Loucy (cell line): ENCODE data around the gene SND1.

ENCODE experiments used
- H2AFZ ChIP-seq: fragments of 200-600 bp; sonication (generic); 2 replicates; pipeline ENCODE4 v1.6.0; 2016; ENCODE audit warnings: antibody characterized with exemption, mild to moderate bottlenecking, low read length, moderate library complexity
- H3F3A ChIP-seq: fragments of 200-600 bp; 2 replicates; pipeline ENCODE4 v1.6.0; 2016; ENCODE audit warnings: antibody characterized with exemption, low read depth, mild to moderate bottlenecking
- H3K27me3 ChIP-seq: fragments of 200-600 bp; sonication (generic); 2 replicates; pipeline ENCODE4 v1.6.1; 2014; ENCODE audit warnings: low read length, mild to moderate bottlenecking; ENCODE audit not compliant: insufficient read depth, poor library complexity, severe bottlenecking
- H3K36me3 ChIP-seq: fragments of 200-600 bp; sonication (generic); 2 replicates; pipeline ENCODE4 v1.6.1; 2016; ENCODE audit warnings: low read length; ENCODE audit not compliant: insufficient read depth
- H3K4me1 ChIP-seq: fragments of 200-600 bp; sonication (generic); 2 replicates; pipeline ENCODE4 v1.5.1; 2014; ENCODE audit warnings: low read length, mild to moderate bottlenecking; ENCODE audit not compliant: insufficient read depth, poor library complexity, severe bottlenecking
- H3K4me2 ChIP-seq: fragments of 200-600 bp; sonication (generic); 2 replicates; pipeline ENCODE4 v1.6.0; 2014; ENCODE audit warnings: antibody characterized with exemption, low read length, low read depth, mild to moderate bottlenecking; ENCODE audit not compliant: poor library complexity, severe bottlenecking
- H3K4me3 ChIP-seq: fragments of 200-600 bp; sonication (generic); 2 replicates; pipeline ENCODE4 v1.5.1; 2014; ENCODE audit warnings: low read length, mild to moderate bottlenecking, mixed read lengths; ENCODE audit not compliant: poor library complexity, severe bottlenecking
- H3K79me2 ChIP-seq: fragments of 200-600 bp; sonication (generic); 2 replicates; pipeline ENCODE4 v1.6.1; 2014; ENCODE audit warnings: low read length; ENCODE audit not compliant: insufficient read depth
- H3K9ac ChIP-seq: fragments of 200-600 bp; sonication (generic); 2 replicates; pipeline ENCODE4 v1.6.0; 2014; ENCODE audit warnings: mild to moderate bottlenecking, low read depth, low read length, moderate library complexity; ENCODE audit not compliant: poor library complexity, severe bottlenecking
- H3K9me2 ChIP-seq: fragments of 200-600 bp; sonication (generic); replicated peaks from 2 replicates; pipeline ENCODE4 v1.6.1; 2016; ENCODE audit warnings: low read depth, low read length, mixed read lengths
- H3K9me3 ChIP-seq: fragments of 200-600 bp; sonication (generic); 2 replicates; pipeline ENCODE4 v1.6.1; 2014; ENCODE audit warnings: mild to moderate bottlenecking, antibody characterized with exemption, low read length, low read depth; ENCODE audit not compliant: insufficient read depth
- H4K20me1 ChIP-seq: fragments of 200-600 bp; sonication (generic); 2 replicates; pipeline ENCODE4 v1.6.0; 2014; ENCODE audit warnings: antibody characterized with exemption, low read length, mild to moderate bottlenecking; ENCODE audit not compliant: insufficient read depth, poor library complexity, severe bottlenecking
- CTCF ChIP-seq: fragments of 200-600 bp; sonication (generic); conservative IDR thresholded peaks from 2 replicates; pipeline ENCODE4 v1.5.1; 2014; ENCODE audit warnings: mild to moderate bottlenecking, antibody characterized with exemption, low read length
- EZH2phosphoT487 ChIP-seq: fragments of 200-600 bp; IDR thresholded peaks from 2 replicates; pipeline ENCODE4 v1.6.1; 2018; ENCODE audit warnings: antibody characterized with exemption, mild to moderate bottlenecking, moderate library complexity, borderline replicate concordance

The SND1 gene

GRCh38 chr7:127979728-127980126, 327.7 kb downstream of the SND1 start:
- Histone ChIP-seq H3K4me3 (no peak overlapping the region), H2AFZ (no peak overlapping the region), H3K79me2 (no peaks in the 10 kb centered on the region), H3K4me1 (peaks cover 25% of the 10 kb centered on the region), H3K27me3 (no peaks in the 10 kb centered on the region), H3K9me2 (no peaks in the 10 kb centered on the region), H3K9me3 (peaks cover 5% of the 10 kb centered on the region; the same call in 1 of the 2 replicates), H3K36me3 (peaks cover 17% of the 10 kb centered on the region), H3K4me2 (no peak overlapping the region), H3K9ac (no peak overlapping the region), H4K20me1 (no peaks in the 10 kb centered on the region), H3F3A (no peaks in the 10 kb centered on the region)
- TF ChIP-seq CTCF (no peak), EZH2phosphoT487 (no peak)

- Histone ChIP-seq H3K36me3 (peaks cover 17% of the 10 kb centered on the region), H3K4me3 (no peak overlapping the region), H3K27me3 (no peaks in the 10 kb centered on the region), H3F3A (no peaks in the 10 kb centered on the region), H3K9me2 (no peaks in the 10 kb centered on the region), H3K4me1 (peaks cover 16% of the 10 kb centered on the region), H4K20me1 (no peaks in the 10 kb centered on the region), H3K9me3 (peaks cover 5% of the 10 kb centered on the region; the same call in 1 of the 2 replicates), H2AFZ (no peak overlapping the region), H3K4me2 (no peak overlapping the region), H3K9ac (no peak overlapping the region), H3K79me2 (no peaks in the 10 kb centered on the region)
- TF ChIP-seq EZH2phosphoT487 (no peak), CTCF (no peak)
These were observed 328.9 kb downstream of the SND1 start for GRCh38 chr7:127980901-127981300.

GRCh38 chr7:127981965-127982364, 330.0 kb downstream of the SND1 start:
- peaks cover 14% of the 10 kb centered on the region for H3K4me1 ChIP-seq
- no peak overlapping the region for H3K4me3 ChIP-seq
- no peaks in the 10 kb centered on the region for H3K79me2 ChIP-seq
- no peak overlapping the region for H3K4me2 ChIP-seq
- no peaks in the 10 kb centered on the region for H3F3A ChIP-seq
- no peaks in the 10 kb centered on the region for H3K9me2 ChIP-seq
- no peak overlapping the region for H2AFZ ChIP-seq
- no peaks in the 10 kb centered on the region for H4K20me1 ChIP-seq
- H3K27me3 ChIP-seq: no peaks in the 10 kb centered on the region
- TF ChIP-seq CTCF (no peak), EZH2phosphoT487 (no peak)
- H3K36me3 ChIP-seq: peaks cover 8% of the 10 kb centered on the region
- peaks cover 5% of the 10 kb centered on the region; the same call in 1 of the 2 replicates for H3K9me3 ChIP-seq
- H3K9ac ChIP-seq: no peak overlapping the region
